ENCODE results near the gene AOC1. TPM values are rescaled to one million over a fixed set of nuclear protein-coding genes. Genes with fewer than 3 reads are reported as not detected.

The AOC1 gene
- total and polyA plus RNA-seq, 2 of the 13 experiments (the other 11 are each of a cell fraction or from before 2014, with no cell fraction given): not detected

- Histone ChIP-seq H2AFZ (ENCODE audit: low read length) (no peak overlapping the region), H3K27me3 (ENCODE audit: control insufficient read depth in 1 of 2, insufficient read depth in 2 of 2, low read length in 2 of 2) (peaks cover 0 to 9% of the 10 kb centered on the region in 2 experiments; a peak in 1 of 5 replicates), H3K27ac (ENCODE audit: extremely low read length, insufficient read depth, low read length) (no peak overlapping the region), H3K4me2 (ENCODE audit: low read depth, low read length) (no peak overlapping the region), H3K79me2 (ENCODE audit: insufficient read depth, low read length) (no peaks in the 10 kb centered on the region), H4K20me1 (ENCODE audit: insufficient read depth, low read length) (no peaks in the 10 kb centered on the region), H3K9ac (ENCODE audit: insufficient read depth, low read depth, low read length) (no peak overlapping the region), H3K4me3 (replicated peaks in 1 of 3; ENCODE audit: insufficient read depth in 1 of 3, low read depth in 2 of 3, low read length in 3 of 3) (no peak overlapping the region), H3K4me1 (ENCODE audit: insufficient read depth, low read length) (peaks cover 7% of the 10 kb centered on the region; the same call in 1 of the 2 replicates), H3K36me3 (replicated peaks in 1 of 2; ENCODE audit: control insufficient read depth in 1 of 2, insufficient read depth in 2 of 2, low read length in 2 of 2) (no peaks in the 10 kb centered on the region), H3K9me3 (ENCODE audit: low read length) (no peaks in the 10 kb centered on the region)
- FAIRE-seq (no peak), ATAC-seq (no peak), DNase-seq (ENCODE audit: low spot score) (no peak)
- ChIA-PET CTCF (ENCODE audit: low intra/inter-chr PET ratio, low total read pairs) (no interaction called here), POLR2A (no interaction called here)
- no peak for TF ChIP-seq GATAD1 (CRISPR knock-in tag; IDR thresholded peaks at IDR 0.05)
- TF ChIP-seq ZNF772 (CRISPR knock-in tag; IDR thresholded peaks at IDR 0.05): no peak
- no peak for TF ChIP-seq ZNF20 (CRISPR knock-in tag; IDR thresholded peaks at IDR 0.05)
- no peak for TF ChIP-seq ZSCAN9 (CRISPR knock-in tag; IDR thresholded peaks at IDR 0.05; ENCODE audit: borderline replicate concordance)
- no peak for TF ChIP-seq ZNF547 (CRISPR knock-in tag; IDR thresholded peaks at IDR 0.05)
- no peak for TF ChIP-seq ZNF331 (CRISPR knock-in tag; IDR thresholded peaks at IDR 0.05)
- no peak for TF ChIP-seq SATB2 (CRISPR knock-in tag; IDR thresholded peaks at IDR 0.05)
- TF ChIP-seq, protein P1, sequence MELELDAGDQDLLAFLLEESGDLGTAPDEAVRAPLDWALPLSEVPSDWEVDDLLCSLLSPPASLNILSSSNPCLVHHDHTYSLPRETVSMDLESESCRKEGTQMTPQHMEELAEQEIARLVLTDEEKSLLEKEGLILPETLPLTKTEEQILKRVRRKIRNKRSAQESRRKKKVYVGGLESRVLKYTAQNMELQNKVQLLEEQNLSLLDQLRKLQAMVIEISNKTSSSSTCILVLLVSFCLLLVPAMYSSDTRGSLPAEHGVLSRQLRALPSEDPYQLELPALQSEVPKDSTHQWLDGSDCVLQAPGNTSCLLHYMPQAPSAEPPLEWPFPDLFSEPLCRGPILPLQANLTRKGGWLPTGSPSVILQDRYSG (CRISPR knock-in tag; IDR thresholded peaks at IDR 0.05): no peak
- TF ChIP-seq CC2D1A (CRISPR knock-in tag; IDR thresholded peaks at IDR 0.05): no peak
- no peak for TF ChIP-seq EZH2 (conservative IDR thresholded peaks at IDR 0.05; ENCODE audit: low read depth, low read length)
- TF ChIP-seq TFAP4 (IDR thresholded peaks at IDR 0.05; ENCODE audit: borderline replicate concordance, low read depth): no peak
- no peak for TF ChIP-seq KDM5B (CRISPR knock-in tag; IDR thresholded peaks at IDR 0.05; ENCODE audit: borderline replicate concordance)
- no peak for TF ChIP-seq MLX (CRISPR knock-in tag; IDR thresholded peaks at IDR 0.05)
- no peak for TF ChIP-seq PITX1 (CRISPR knock-in tag; IDR thresholded peaks at IDR 0.05)
- TF ChIP-seq ZNF792 (CRISPR knock-in tag; IDR thresholded peaks at IDR 0.05): no peak
- TF ChIP-seq, protein P2, sequence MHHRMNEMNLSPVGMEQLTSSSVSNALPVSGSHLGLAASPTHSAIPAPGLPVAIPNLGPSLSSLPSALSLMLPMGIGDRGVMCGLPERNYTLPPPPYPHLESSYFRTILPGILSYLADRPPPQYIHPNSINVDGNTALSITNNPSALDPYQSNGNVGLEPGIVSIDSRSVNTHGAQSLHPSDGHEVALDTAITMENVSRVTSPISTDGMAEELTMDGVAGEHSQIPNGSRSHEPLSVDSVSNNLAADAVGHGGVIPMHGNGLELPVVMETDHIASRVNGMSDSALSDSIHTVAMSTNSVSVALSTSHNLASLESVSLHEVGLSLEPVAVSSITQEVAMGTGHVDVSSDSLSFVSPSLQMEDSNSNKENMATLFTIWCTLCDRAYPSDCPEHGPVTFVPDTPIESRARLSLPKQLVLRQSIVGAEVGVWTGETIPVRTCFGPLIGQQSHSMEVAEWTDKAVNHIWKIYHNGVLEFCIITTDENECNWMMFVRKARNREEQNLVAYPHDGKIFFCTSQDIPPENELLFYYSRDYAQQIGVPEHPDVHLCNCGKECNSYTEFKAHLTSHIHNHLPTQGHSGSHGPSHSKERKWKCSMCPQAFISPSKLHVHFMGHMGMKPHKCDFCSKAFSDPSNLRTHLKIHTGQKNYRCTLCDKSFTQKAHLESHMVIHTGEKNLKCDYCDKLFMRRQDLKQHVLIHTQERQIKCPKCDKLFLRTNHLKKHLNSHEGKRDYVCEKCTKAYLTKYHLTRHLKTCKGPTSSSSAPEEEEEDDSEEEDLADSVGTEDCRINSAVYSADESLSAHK (CRISPR knock-in tag; IDR thresholded peaks at IDR 0.05; ENCODE audit: borderline replicate concordance): no peak
- no peak for TF ChIP-seq ZNF496 (CRISPR knock-in tag; IDR thresholded peaks at IDR 0.05; ENCODE audit: insufficient replicate concordance)
- TF ChIP-seq GLMP (CRISPR knock-in tag; IDR thresholded peaks at IDR 0.05; ENCODE audit: borderline replicate concordance): no peak
- WGBS (ENCODE audit: low lambda C conversion rate): 42% methylated on average over 1 of the region's 1 CpG
- intact Hi-C loops (cut with micrococcal nuclease; ENCODE audit: unreplicated experiment): no loop called here
- no TSS peak for BruUV-seq (replicated peaks)
- in situ Hi-C loops (cut with HindIII; ENCODE audit: extremely low pct_ligation_motif_present, low pct_unique_long_range_greater_than_20kb): no loop called here
These were observed 22.9 kb upstream of the AOC1 start for GRCh38 chr7:150829426-150829825.

Data from HepG2 (cell line).